Tibial nerve (tissue), 4 donors: ENCODE data around the gene DIPK2A. TPM values are rescaled to one million over a fixed set of nuclear protein-coding genes. Genes with fewer than 3 reads are reported as not detected.
A peak's percentile ranks its signal among the peaks of the same experiment; 100 is the strongest.

Experiments
- DNase-seq, 2 donors: peaks; one replicate each; pipeline ENCODE4 v3.0.0-alpha.2; 2019; ENCODE audit warnings: low spot score in 2 of 2
- H3K27ac ChIP-seq, 4 donors: fragments of 200-600 bp; sonication (generic) in 3 of 4; one replicate each; pipeline ENCODE4 v1.5.1; 2017 to 2019; ENCODE audit warnings: mild to moderate bottlenecking in 1 of 4
- H3K27me3 ChIP-seq, 2 donors: fragments of 200-600 bp; sonication (generic) in 1 of 2; one replicate each; pipeline versions ENCODE4 v1.5.1 to v1.6.0; 2017 to 2019
- H3K36me3 ChIP-seq, 3 donors: fragments of 200-600 bp; sonication (generic); one replicate each; pipeline ENCODE4 v1.5.1; 2018 to 2019
- H3K4me1 ChIP-seq, 4 donors: fragments of 200-600 bp; sonication (generic) in 3 of 4; one replicate each; pipeline ENCODE4 v1.5.1; 2017 to 2019
- H3K4me3 ChIP-seq, 4 donors: fragments of 200-600 bp; sonication (generic) in 3 of 4; one replicate each; pipeline ENCODE4 v1.5.1; 2017 to 2019; ENCODE audit warnings: mild to moderate bottlenecking in 1 of 4, moderate library complexity in 1 of 4
- H3K9me3 ChIP-seq, 4 donors: fragments of 200-600 bp; sonication (generic) in 3 of 4; one replicate each; pipeline ENCODE4 v1.5.1; 2017 to 2019
- EP300 ChIP-seq, 2 donors: sonication (generic); formaldehyde crosslinking; IDR thresholded peaks; one replicate each; pipeline ENCODE4 v1.6.1; 2017; ENCODE audit warnings: antibody characterized with exemption in 2 of 2, mild to moderate bottlenecking in 1 of 2
- POLR2A ChIP-seq, 2 donors: fragments of 450-650 bp; IDR thresholded peaks; one replicate each; pipeline ENCODE4 v1.6.1; 2017; ENCODE audit warnings: antibody characterized with exemption in 2 of 2, mild to moderate bottlenecking in 2 of 2, moderate library complexity in 2 of 2
- WGBS, 2 donors: methylation state at CpG; one replicate each; pipeline ENCODE4 v1.1.5; 2018; 5-methylcytosine and 5-hydroxymethylcytosine counted together
- total RNA-seq, 4 donors: library from RNA; depleted of rRNA; stranded (reverse); fragments of >200 nt; gene quantifications; one replicate each; pipeline ENCODE4 v1.1.0, GENCODE V29; 2016
- TF ChIP-seq, protein P1 (sequence below), 5 experiments: fragments of 200-600 bp in 3 of 5; fragments of 450-650 bp in 2 of 5; sonication (generic) in 3 of 5; IDR thresholded peaks; one replicate each; pipeline ENCODE4 v1.5.1; 2016 to 2019; ENCODE audit warnings: antibody characterized with exemption in 5 of 5, mild to moderate bottlenecking in 3 of 5, moderate library complexity in 2 of 5

The DIPK2A gene
- total RNA-seq, 4 donors from 2014 or later: 24.7 to 42.2 (median 34.2) TPM

DNA sequence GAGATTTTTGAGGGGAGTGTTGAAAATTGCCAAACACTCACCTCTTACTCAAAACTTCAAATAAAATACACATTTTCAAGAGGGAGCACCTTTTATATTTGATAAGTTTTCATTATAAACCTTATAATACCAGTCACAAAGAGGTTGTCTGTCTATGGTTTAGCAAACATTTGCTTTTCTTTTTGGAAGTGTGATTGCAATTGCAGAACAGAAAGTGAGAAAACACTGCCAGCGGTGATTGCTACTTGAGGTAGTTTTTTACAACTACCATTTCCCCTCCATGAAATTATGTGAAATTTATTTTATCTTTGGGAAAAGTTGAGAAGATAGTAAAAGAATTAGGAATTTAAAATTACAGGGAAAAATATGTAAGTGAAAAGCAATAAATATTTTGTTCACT is 20.1 kb downstream of the DIPK2A start:
- WGBS, 2 donors: 88 to 91% methylated on average over 1 of the region's 1 CpG
- DNase-seq: no peak
- H3K27ac ChIP-seq: no peak overlapping the region
- H3K4me3 ChIP-seq: no peak overlapping the region
- H3K27me3 ChIP-seq: no peaks in the 10 kb centered on the region
- peaks cover 0 to 5% (median 0%) of the 10 kb centered on the region in 4 donors for H3K4me1 ChIP-seq
- no peaks in the 10 kb centered on the region for H3K9me3 ChIP-seq
- H3K36me3 ChIP-seq: peaks cover 0 to 8% (median 0%) of the 10 kb centered on the region in 3 donors
- TF ChIP-seq POLR2A (IDR thresholded peaks at IDR 0.05) (no peak), EP300 (IDR thresholded peaks at IDR 0.05) (no peak)
- TF ChIP-seq, protein P1, sequence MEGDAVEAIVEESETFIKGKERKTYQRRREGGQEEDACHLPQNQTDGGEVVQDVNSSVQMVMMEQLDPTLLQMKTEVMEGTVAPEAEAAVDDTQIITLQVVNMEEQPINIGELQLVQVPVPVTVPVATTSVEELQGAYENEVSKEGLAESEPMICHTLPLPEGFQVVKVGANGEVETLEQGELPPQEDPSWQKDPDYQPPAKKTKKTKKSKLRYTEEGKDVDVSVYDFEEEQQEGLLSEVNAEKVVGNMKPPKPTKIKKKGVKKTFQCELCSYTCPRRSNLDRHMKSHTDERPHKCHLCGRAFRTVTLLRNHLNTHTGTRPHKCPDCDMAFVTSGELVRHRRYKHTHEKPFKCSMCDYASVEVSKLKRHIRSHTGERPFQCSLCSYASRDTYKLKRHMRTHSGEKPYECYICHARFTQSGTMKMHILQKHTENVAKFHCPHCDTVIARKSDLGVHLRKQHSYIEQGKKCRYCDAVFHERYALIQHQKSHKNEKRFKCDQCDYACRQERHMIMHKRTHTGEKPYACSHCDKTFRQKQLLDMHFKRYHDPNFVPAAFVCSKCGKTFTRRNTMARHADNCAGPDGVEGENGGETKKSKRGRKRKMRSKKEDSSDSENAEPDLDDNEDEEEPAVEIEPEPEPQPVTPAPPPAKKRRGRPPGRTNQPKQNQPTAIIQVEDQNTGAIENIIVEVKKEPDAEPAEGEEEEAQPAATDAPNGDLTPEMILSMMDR (IDR thresholded peaks at IDR 0.05): no peak

DNA sequence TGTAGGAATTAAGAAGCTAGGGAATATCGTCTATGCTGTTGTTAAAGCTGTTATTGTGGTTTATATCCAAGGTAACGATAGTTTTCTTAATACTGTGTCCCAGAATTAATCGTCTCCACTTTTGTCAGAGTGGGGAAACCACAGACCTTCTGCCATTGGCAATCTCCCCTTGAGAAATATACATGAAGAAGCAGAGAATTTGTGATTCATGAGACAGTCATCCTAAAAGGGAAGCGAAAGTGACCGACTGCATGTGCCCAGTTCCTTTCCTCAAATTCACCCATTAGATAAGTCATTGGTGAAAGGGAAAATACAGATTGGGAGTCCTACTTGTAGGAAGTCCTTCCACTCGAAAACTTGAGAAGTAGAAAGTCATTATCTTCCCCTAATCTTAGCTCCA is 26.6 kb downstream of the DIPK2A start:
- Histone ChIP-seq H3K27ac (no peak overlapping the region), H3K36me3 (no peaks in the 10 kb centered on the region), H3K4me1 (no peaks in the 10 kb centered on the region), H3K9me3 (no peaks in the 10 kb centered on the region), H3K27me3 (no peaks in the 10 kb centered on the region), H3K4me3 (no peak overlapping the region)
- TF ChIP-seq EP300 (IDR thresholded peaks at IDR 0.05): peak in 1 of 2 donors; percentile 54
- no peak for TF ChIP-seq POLR2A (IDR thresholded peaks at IDR 0.05)
- TF ChIP-seq, protein P1 (IDR thresholded peaks at IDR 0.05): no peak
- DNase-seq: peak in 1 of 2 donors; percentile 7
- 87 to 96% methylated on average over 6 of the region's 6 CpGs for WGBS, 2 donors

DNA sequence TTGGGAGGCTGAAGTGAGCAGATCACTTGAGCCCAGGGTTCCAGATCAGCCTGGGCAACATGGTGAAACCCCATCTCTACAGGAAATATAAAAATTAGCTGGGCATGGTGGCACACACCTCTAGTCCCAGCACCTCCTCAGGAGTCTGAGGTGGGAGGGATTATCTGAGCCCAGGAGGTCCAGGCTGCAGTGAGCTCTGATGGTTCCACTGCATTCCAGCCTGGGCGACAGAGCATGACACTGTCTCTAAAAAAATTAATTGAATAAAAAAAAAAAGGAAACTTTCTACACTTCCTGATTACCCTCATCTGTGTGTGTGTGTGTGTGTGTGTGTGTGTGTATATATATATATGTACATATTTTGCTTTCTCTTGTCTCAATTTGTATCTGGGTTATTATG is 31.4 kb downstream of the DIPK2A start:
- Histone ChIP-seq H3K27me3 (no peaks in the 10 kb centered on the region), H3K4me1 (no peaks in the 10 kb centered on the region), H3K9me3 (no peaks in the 10 kb centered on the region), H3K27ac (no peak overlapping the region), H3K36me3 (no peaks in the 10 kb centered on the region), H3K4me3 (no peak overlapping the region)
- no peak for DNase-seq
- TF ChIP-seq POLR2A (IDR thresholded peaks at IDR 0.05) (no peak), EP300 (IDR thresholded peaks at IDR 0.05) (no peak)
- TF ChIP-seq, protein P1 (IDR thresholded peaks at IDR 0.05): no peak
- WGBS, 2 donors: 90 to 97% methylated on average over 1 of the region's 1 CpG

DNA sequence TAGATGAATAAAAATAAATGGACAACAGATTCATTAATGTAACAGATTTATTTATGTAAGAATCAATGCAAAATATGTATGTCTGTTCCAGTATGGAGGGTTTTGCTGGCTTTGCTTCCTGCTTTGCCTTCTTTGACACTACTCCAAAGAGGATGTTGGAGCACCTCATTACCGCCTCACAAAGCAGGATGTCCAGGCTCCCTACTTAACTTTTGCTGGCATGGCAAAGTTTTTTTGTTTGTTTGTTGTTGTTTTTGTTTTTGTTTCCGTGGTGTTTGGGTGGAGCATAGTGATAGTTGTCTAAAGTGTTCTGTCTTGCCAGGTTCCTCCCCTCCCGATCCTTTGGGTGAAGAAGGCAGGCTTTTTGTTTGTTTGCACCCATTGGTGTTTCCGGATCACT is 38.7 kb downstream of the DIPK2A start:
- Histone ChIP-seq H3K4me3 (no peak overlapping the region), H3K27me3 (no peaks in the 10 kb centered on the region), H3K9me3 (no peaks in the 10 kb centered on the region), H3K36me3 (no peaks in the 10 kb centered on the region), H3K4me1 (no peaks in the 10 kb centered on the region), H3K27ac (no peak overlapping the region)
- no peak for DNase-seq
- 89 to 91% methylated on average over 4 of the region's 4 CpGs for WGBS, 2 donors
- TF ChIP-seq EP300 (IDR thresholded peaks at IDR 0.05) (no peak), POLR2A (IDR thresholded peaks at IDR 0.05) (no peak)
- TF ChIP-seq, protein P1 (IDR thresholded peaks at IDR 0.05): no peak

DNA sequence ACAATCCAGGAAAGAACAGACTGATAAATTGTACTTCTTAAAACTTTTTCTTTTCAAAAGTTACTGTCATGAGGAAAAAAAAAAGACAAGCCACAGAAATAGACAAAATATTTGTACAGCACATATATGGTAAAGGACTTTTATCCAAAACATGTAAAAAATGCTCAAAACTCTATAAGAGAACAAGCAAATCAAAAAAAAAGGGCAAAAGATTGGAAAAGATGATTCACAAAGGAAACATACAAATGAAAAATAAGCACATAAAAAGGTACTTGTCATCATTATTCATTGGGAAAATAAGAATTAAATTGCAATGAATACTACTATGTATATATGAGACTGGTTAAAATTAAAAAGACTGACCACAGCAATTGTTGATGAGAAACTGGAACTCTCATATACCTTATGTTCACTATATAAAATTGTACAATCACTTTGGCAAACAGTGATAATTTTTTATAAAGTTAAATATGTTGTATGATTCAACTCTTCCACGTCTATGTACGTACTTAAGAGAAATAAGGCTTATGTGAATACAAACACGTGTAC is 39.7 kb downstream of the DIPK2A start:
- DNase-seq: no peak
- 89 to 94% methylated on average over 3 of the region's 3 CpGs for WGBS, 2 donors
- no peaks in the 10 kb centered on the region for H3K27me3 ChIP-seq
- H3K4me3 ChIP-seq: no peak overlapping the region
- H3K9me3 ChIP-seq: no peaks in the 10 kb centered on the region
- TF ChIP-seq EP300 (IDR thresholded peaks at IDR 0.05) (no peak), POLR2A (IDR thresholded peaks at IDR 0.05) (no peak)
- TF ChIP-seq, protein P1 (IDR thresholded peaks at IDR 0.05): no peak
- H3K36me3 ChIP-seq: no peaks in the 10 kb centered on the region
- H3K27ac ChIP-seq: no peak overlapping the region
- H3K4me1 ChIP-seq: no peaks in the 10 kb centered on the region
